GM23338 (cell line): ENCODE measurements around the gene DUSP9. TPM values are rescaled to one million over a fixed set of nuclear protein-coding genes. Genes with fewer than 3 reads are reported as not detected.

Source experiments
- ATAC-seq: fragments of 200-7000 bp; cut with Tn5 transposase; 3 replicates; pipeline ENCODE4 v1.9.1; 2020
- DNase-seq: peaks from one replicate; pipeline ENCODE4 v3.0.0-alpha.2; 2015; ENCODE audit warnings: low spot score
- H2AFZ ChIP-seq: fragments of 200-600 bp; sonication (generic); 2 replicates; pipeline ENCODE4 v1.8.0; 2016; ENCODE audit warnings: antibody characterized with exemption, mild to moderate bottlenecking, moderate library complexity
- H3F3A ChIP-seq: fragments of 200-600 bp; sonication (generic); replicated peaks from 2 replicates; pipeline ENCODE4 v1.8.0; 2017; ENCODE audit warnings: antibody characterized with exemption, mixed run types, low read depth
- H3K27ac ChIP-seq: fragments of 200-600 bp; sonication (generic); 2 replicates; pipeline ENCODE4 v1.6.1; 2016; ENCODE audit warnings: low read depth
- H3K27me3 ChIP-seq: fragments of 200-600 bp; sonication (generic); 2 replicates; pipeline ENCODE4 v1.8.0; 2016; ENCODE audit warnings: mild to moderate bottlenecking, mixed run types, moderate library complexity; ENCODE audit not compliant: insufficient read depth
- H3K36me3 ChIP-seq: fragments of 200-600 bp; sonication (generic); 2 replicates; pipeline ENCODE4 v1.8.0; 2016; ENCODE audit warnings: mild to moderate bottlenecking; ENCODE audit not compliant: insufficient read depth
- H3K4me1 ChIP-seq: fragments of 200-600 bp; sonication (generic); 2 replicates; pipeline ENCODE4 v1.8.0; 2016; ENCODE audit warnings: mild to moderate bottlenecking, moderate library complexity; ENCODE audit not compliant: insufficient read depth
- H3K4me2 ChIP-seq: fragments of 200-600 bp; sonication (generic); 2 replicates; pipeline ENCODE4 v1.7.1; 2017; ENCODE audit warnings: mixed run types
- H3K4me3 ChIP-seq: fragments of 200-600 bp; sonication (generic); 2 replicates; pipeline ENCODE4 v1.6.1; 2016; ENCODE audit warnings: mixed run types
- H3K79me2 ChIP-seq: fragments of 200-600 bp; sonication (generic); replicated peaks from 2 replicates; pipeline ENCODE4 v1.8.0; 2017; ENCODE audit warnings: mild to moderate bottlenecking; ENCODE audit not compliant: insufficient read depth
- H3K9me2 ChIP-seq: fragments of 200-600 bp; sonication (generic); 2 replicates; pipeline ENCODE4 v1.8.0; 2017; ENCODE audit not compliant: insufficient read depth
- H4K20me1 ChIP-seq: fragments of 200-600 bp; sonication (generic); replicated peaks from 2 replicates; pipeline ENCODE4 v1.8.0; 2017; ENCODE audit warnings: mild to moderate bottlenecking; ENCODE audit not compliant: insufficient read depth
- H3K27ac Mint-ChIP-seq: 2 replicates; pipeline ENCODE4 v1.8.0; 2020; ENCODE audit warnings: inconsistent platforms, mild to moderate bottlenecking, moderate library complexity, mixed read lengths
- H3K27me3 Mint-ChIP-seq: 3 replicates; pipeline ENCODE4 v1.8.0; 2022; ENCODE audit warnings: low read depth, mild to moderate bottlenecking, moderate library complexity, mixed read lengths, inconsistent platforms; ENCODE audit not compliant: insufficient read depth, poor library complexity
- H3K36me3 Mint-ChIP-seq: 3 replicates; pipeline ENCODE4 v1.8.0; 2021; ENCODE audit warnings: low read depth, mild to moderate bottlenecking, inconsistent platforms, moderate library complexity, mixed read lengths
- H3K4me1 Mint-ChIP-seq: 3 replicates; pipeline ENCODE4 v1.8.0; 2020; ENCODE audit warnings: mild to moderate bottlenecking, inconsistent platforms, mixed read lengths
- H3K4me3 Mint-ChIP-seq: 3 replicates; pipeline ENCODE4 v1.8.0; 2021; ENCODE audit warnings: moderate library complexity, mild to moderate bottlenecking, inconsistent platforms, mixed read lengths
- H3K9me3 Mint-ChIP-seq: 3 replicates; pipeline ENCODE4 v1.8.0; 2020; ENCODE audit warnings: moderate library complexity, mild to moderate bottlenecking, inconsistent platforms, mixed read lengths
- CREB1 ChIP-seq: fragments of 250-450 bp; sonication (Bioruptor Pico); IDR thresholded peaks from 2 replicates; pipeline ENCODE4 v1.5.0; 2020; ENCODE audit warnings: low read depth, mild to moderate bottlenecking, moderate library complexity
- ETS1 ChIP-seq: IDR thresholded peaks from 2 replicates; pipeline ENCODE4 v1.6.1; 2016; ENCODE audit warnings: antibody characterized with exemption
- EZH2 ChIP-seq: fragments of 200-600 bp; sonication (generic); IDR thresholded peaks from one replicate; pipeline ENCODE4 v1.8.0; 2017; ENCODE audit warnings: antibody characterized with exemption, mild to moderate bottlenecking, low read depth; ENCODE audit not compliant: unreplicated experiment
- EZH2phosphoT487 ChIP-seq: fragments of 200-600 bp; sonication (generic); IDR thresholded peaks from one replicate; pipeline ENCODE4 v1.8.1; 2018; ENCODE audit warnings: antibody characterized with exemption; ENCODE audit not compliant: unreplicated experiment
- JUNB ChIP-seq: IDR thresholded peaks from one replicate; pipeline ENCODE4 v1.6.1; 2016; ENCODE audit warnings: antibody characterized with exemption; ENCODE audit not compliant: unreplicated experiment
- NANOG ChIP-seq: IDR thresholded peaks from 2 replicates; pipeline ENCODE4 v1.6.1; 2016; ENCODE audit warnings: antibody characterized with exemption, borderline replicate concordance
- POLR2AphosphoS5 ChIP-seq: IDR thresholded peaks from 2 replicates; pipeline ENCODE4 v1.6.1; 2016; ENCODE audit warnings: antibody characterized with exemption, low read depth
- REST ChIP-seq: IDR thresholded peaks from one replicate; pipeline ENCODE4 v1.6.1; 2018; ENCODE audit warnings: antibody characterized with exemption; ENCODE audit not compliant: unreplicated experiment
- STAT1 ChIP-seq: IDR thresholded peaks from one replicate; pipeline ENCODE4 v1.6.1; 2016; ENCODE audit warnings: antibody characterized with exemption; ENCODE audit not compliant: unreplicated experiment
- ZNF114 ChIP-seq: fragments of 250-450 bp; sonication (Bioruptor Pico); IDR thresholded peaks from 2 replicates; pipeline ENCODE4 v1.5.0; 2020; ENCODE audit warnings: mild to moderate bottlenecking, moderate library complexity
- ZNF331 ChIP-seq: fragments of 250-450 bp; sonication (Bioruptor Pico); IDR thresholded peaks from 2 replicates; pipeline ENCODE4 v1.5.0; 2020; ENCODE audit warnings: low read depth, mild to moderate bottlenecking, moderate library complexity
- ZNF462 ChIP-seq: fragments of 250-450 bp; sonication (Bioruptor Pico); IDR thresholded peaks from 2 replicates; pipeline ENCODE4 v1.5.0; 2020; ENCODE audit warnings: mild to moderate bottlenecking, moderate library complexity
- polyA plus RNA-seq: library from polyadenylated mRNA; unstranded; fragments of >200 nt; fragmentation: Nextera tagmentation; extraction: Ambion mirVana; gene quantifications from 2 replicates; pipeline ENCODE4 v1.2.1, GENCODE V29; 2016
- total RNA-seq: library from RNA; depleted of rRNA; stranded (reverse); fragments of >200 nt; shearing (Covaris generic); gene quantifications from 2 replicates; pipeline ENCODE4 v1.2.3, GENCODE V29; 2014

The DUSP9 gene
- total and polyA plus RNA-seq, 2 experiments from 2014 or later: 0.71 to 3.9 TPM

- Histone ChIP-seq H3K36me3 (no peaks in the 10 kb centered on the region), H3K9me2 (no peaks in the 10 kb centered on the region), H2AFZ (no peak overlapping the region), H3K4me1 (no peaks in the 10 kb centered on the region), H3K27ac (no peak overlapping the region), H3K79me2 (no peaks in the 10 kb centered on the region), H4K20me1 (no peaks in the 10 kb centered on the region), H3F3A (no peaks in the 10 kb centered on the region), H3K4me2 (no peak overlapping the region), H3K4me3 (no peak overlapping the region), H3K27me3 (no peaks in the 10 kb centered on the region)
- H3K27ac Mint-ChIP-seq: no peak overlapping the region
- H3K27me3 Mint-ChIP-seq: peaks cover 1% of the 10 kb centered on the region
- DNase-seq (no peak), ATAC-seq (no peak)
- no peaks in the 10 kb centered on the region for H3K36me3 Mint-ChIP-seq
- H3K9me3 Mint-ChIP-seq: no peaks in the 10 kb centered on the region
- TF ChIP-seq ETS1: no peak
- TF ChIP-seq CREB1 (CRISPR knock-in tag): no peak
- no peak for TF ChIP-seq REST
- TF ChIP-seq ZNF462 (CRISPR knock-in tag): no peak
- TF ChIP-seq EZH2: no peak
- no peak for TF ChIP-seq EZH2phosphoT487
- TF ChIP-seq JUNB: no peak
- no peak for TF ChIP-seq NANOG
- no peak for TF ChIP-seq ZNF331 (CRISPR knock-in tag)
- TF ChIP-seq POLR2AphosphoS5: no peak
- no peak for TF ChIP-seq ZNF114 (CRISPR knock-in tag)
- TF ChIP-seq STAT1: no peak
- H3K4me3 Mint-ChIP-seq: no peak overlapping the region
- no peaks in the 10 kb centered on the region for H3K4me1 Mint-ChIP-seq
Observed at GRCh38 chrX:153633607-153634180, 13.3 kb upstream of the DUSP9 start.
